ENCODE results near the gene PXDN.
"Not testable (repeated sequence)": the region's sequence is repeated elsewhere in the genome, so short reads cannot be mapped to it uniquely, and the experiment has no call there.

Gene PXDN

DNA sequence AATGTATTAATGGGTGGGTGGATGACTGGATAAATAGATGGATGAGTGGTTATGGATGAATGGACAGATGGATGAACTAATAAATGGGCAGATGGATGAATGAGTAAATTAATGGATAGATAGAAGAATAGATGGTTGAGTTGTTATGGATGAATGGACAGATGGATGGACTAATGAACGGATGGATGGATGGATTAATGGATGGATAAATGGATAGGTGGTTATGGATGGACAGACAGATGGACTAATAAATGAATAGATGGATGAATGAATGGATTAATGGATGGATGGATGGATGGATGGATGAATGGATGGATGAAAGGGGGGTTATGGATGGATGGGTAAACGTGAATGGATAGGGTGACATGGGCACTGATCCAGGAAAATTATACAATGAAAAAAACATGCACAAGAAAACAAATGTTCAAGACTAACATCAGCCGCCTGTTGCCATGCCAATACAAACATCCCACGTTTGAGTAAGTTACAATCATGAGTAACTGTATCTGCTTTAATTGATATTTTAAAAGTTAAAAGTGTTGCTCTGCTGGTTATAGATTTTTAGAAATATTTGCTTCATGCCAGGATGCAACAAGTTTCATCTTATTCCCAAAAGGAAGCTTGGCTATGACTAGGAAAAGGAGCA lies 20.8 kb downstream of the PXDN start:
- no peak for TF ChIP-seq POLR2A (IDR thresholded peaks at IDR 0.05; ENCODE audit: low read depth, low read length)
- no peak for TF ChIP-seq POLR2AphosphoS5 (IDR thresholded peaks at IDR 0.05; ENCODE audit: low read depth, low read length)
- no peak for TF ChIP-seq TAF1 (IDR thresholded peaks at IDR 0.05; ENCODE audit: borderline replicate concordance, low read depth, low read length)
- FAIRE-seq (no peak), DNase-seq (ENCODE audit: insufficient read length) (no peak)

DNA sequence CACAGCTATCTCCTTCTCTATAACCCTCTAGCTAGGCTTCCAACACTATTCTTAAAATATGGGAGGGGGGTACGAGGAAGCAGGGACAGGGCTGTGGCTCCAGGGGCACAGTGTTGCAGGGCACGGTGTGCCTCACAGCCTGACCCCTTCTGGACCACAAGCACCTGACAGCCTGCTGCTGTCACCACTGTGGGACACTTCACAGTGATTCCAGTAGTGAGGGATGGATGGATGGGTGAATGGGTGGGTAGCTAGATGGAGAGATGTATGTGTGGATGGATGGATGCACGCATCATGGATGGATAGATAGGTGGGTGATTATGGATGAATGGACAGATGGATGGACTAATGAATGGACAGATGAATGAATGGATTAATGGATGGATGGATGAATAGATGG lies 21.6 kb downstream of the PXDN start:
- DNase-seq (ENCODE audit: insufficient read length), result no peak
- FAIRE-seq, result no peak
- TF ChIP-seq TAF1 (IDR thresholded peaks at IDR 0.05; ENCODE audit: borderline replicate concordance, low read depth, low read length), result no peak

DNA sequence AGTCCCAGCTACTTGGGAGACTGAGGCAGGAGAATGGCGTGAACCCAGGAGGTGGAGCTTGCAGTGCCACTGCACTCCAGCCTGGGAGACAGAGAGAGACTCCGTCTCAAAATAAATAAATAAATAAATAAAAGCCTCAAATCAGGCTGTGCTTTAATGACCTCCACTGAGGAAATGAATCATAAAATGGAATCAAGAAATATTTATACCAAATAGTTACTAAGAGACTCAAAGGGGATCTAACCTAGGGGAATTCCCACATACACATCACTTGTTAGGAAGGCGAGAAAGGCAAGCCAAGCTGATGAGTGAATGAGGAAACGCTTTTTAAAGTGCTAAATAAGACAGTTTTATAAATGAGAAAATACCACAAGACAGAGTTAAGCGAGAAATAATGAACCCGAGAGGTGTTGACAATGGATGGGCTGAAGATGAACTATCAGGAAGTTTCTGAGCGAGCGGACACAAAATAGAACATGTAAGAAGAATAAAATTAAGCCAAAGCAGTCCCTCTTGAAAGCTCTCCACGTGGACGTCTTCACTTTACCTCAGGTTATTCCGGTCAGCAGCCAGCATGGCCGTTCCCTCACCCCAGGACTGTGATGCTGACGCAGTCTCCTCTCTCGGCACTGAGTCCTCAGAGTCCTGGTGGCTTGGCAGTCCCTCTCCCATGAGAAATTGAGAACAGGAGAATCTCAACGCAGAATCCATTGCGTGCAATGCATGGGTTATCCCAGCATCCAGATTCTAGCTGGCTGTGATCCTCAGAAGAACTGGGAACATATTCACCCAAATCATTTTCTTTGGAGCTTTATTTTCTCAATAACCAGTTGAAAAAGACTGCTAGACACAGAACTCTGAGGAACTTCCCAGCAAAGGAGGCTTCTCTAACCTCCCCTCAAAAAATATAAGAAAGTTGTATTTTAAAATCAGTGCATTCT lies 22.3 kb downstream of the PXDN start:
- FAIRE-seq (no peak), DNase-seq (ENCODE audit: insufficient read length) (no peak)
- TF ChIP-seq POLR2A (IDR thresholded peaks at IDR 0.05; ENCODE audit: low read depth, low read length) (no peak), TAF1 (IDR thresholded peaks at IDR 0.05; ENCODE audit: borderline replicate concordance, low read depth, low read length) (no peak), POLR2AphosphoS5 (IDR thresholded peaks at IDR 0.05; ENCODE audit: low read depth, low read length) (no peak)

DNA sequence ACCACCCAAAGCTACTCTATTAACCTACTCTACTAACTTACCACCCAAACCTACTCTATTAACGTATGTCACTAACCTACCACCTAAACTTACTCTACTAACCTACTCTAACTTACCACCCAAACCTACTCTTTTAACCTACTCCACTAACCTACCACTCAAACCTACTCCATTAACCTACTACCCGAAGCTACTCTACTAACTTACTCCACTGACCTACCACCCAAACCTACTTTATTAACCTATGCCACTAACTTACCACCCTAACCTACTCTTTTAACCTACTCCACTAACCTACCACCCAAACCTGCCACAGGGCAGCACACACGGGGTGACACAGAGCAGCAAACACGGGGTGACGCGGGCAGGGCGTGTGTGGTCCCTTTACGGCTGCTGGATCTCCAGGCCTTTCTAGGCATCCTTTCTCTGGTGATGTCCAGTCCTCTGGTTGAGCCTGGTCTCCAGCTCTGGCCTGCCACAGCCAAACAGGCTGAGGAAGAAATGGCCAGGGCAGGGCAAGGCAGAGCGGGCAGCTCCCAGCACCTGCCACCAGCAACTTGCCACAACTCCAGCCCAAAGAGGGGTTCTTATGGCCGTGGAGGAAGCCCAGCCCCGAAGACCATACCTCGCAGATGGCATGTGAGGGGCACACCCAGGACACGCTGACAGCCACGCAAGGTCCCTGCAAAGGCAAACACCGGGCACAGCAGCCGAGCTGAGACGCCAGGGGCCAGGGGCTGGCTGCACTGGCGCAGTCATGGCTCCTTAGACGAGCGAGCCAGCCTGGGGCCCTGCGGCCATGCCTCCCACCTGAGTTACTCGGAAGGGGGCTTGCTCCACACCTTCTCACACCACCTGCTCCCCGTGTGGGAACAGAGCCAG lies 25.7 kb downstream of the PXDN start:
- FAIRE-seq, result no peak
- no peak for TF ChIP-seq POLR2AphosphoS5 (IDR thresholded peaks at IDR 0.05; ENCODE audit: low read depth, low read length)
- no peak for DNase-seq (ENCODE audit: insufficient read length)

DNA sequence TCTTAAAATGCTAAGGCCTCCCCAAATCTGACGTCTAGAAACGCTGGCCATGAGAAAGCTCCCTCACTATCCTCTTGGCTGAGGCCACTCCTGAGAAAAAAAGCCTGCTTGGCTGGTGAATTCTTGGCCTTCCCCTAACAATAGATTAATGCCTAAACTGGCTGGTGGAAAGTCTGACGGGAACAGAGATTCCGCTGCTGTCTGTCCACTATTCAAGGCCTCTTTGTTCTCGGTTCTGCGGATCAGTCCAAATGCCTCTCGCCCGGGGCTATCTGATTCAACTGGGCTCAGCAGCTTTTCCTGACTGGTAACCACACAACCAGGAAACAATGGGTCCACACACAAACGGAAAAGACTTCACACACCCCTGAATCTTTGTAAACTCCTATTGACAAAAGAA lies 27.2 kb downstream of the PXDN start:
- no peak for TF ChIP-seq POLR2A (IDR thresholded peaks at IDR 0.05; ENCODE audit: low read depth, low read length)
- TF ChIP-seq TAF1 (IDR thresholded peaks at IDR 0.05; ENCODE audit: borderline replicate concordance, low read depth, low read length), result no peak
- no peak for TF ChIP-seq POLR2AphosphoS5 (IDR thresholded peaks at IDR 0.05; ENCODE audit: low read depth, low read length)
- DNase-seq (ENCODE audit: insufficient read length) (no peak), FAIRE-seq (no peak)

DNA sequence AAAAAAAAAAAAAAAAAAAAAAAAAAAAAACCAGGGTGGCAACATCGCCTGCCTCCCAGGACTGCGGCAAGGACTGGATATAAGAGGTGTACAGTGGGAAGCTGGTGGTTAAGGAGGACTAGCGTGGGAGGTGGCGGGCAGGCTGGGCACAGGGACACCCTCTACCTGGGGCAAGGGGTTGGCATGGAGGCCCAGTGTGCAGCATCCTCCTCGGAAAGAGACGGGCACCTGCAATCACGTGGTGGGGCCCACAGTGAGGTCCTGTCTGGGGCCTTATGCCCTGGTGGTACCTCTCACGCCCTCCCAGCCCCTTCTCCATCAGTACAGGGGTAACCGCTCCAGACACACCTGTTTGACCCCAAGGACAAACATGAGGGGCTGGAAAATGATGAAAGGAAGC lies 27.9 kb downstream of the PXDN start:
- DNase-seq (ENCODE audit: insufficient read length) (no peak), FAIRE-seq (no peak)
- TF ChIP-seq TAF1 (IDR thresholded peaks at IDR 0.05; ENCODE audit: borderline replicate concordance, low read depth, low read length), result no peak
- no peak for TF ChIP-seq POLR2AphosphoS5 (IDR thresholded peaks at IDR 0.05; ENCODE audit: low read depth, low read length)
- no peak for TF ChIP-seq POLR2A (IDR thresholded peaks at IDR 0.05; ENCODE audit: low read depth, low read length)

DNA sequence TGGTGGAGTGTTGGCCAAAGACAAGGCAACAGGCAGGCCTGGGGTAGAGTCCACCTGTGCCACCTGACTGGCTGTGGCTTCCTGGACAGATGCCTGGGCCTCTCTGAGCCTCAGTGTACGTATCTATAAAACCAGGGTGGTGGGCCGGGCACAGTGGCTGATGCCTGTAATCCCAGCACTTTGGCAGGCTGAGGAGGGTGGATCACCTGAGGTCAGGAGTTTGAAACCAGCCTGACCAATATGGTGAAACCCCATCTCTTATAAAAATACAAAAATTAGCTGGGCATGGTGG lies 28.4 kb downstream of the PXDN start:
- not testable (repeated sequence) for FAIRE-seq; DNase-seq (ENCODE audit: insufficient read length)

DNA sequence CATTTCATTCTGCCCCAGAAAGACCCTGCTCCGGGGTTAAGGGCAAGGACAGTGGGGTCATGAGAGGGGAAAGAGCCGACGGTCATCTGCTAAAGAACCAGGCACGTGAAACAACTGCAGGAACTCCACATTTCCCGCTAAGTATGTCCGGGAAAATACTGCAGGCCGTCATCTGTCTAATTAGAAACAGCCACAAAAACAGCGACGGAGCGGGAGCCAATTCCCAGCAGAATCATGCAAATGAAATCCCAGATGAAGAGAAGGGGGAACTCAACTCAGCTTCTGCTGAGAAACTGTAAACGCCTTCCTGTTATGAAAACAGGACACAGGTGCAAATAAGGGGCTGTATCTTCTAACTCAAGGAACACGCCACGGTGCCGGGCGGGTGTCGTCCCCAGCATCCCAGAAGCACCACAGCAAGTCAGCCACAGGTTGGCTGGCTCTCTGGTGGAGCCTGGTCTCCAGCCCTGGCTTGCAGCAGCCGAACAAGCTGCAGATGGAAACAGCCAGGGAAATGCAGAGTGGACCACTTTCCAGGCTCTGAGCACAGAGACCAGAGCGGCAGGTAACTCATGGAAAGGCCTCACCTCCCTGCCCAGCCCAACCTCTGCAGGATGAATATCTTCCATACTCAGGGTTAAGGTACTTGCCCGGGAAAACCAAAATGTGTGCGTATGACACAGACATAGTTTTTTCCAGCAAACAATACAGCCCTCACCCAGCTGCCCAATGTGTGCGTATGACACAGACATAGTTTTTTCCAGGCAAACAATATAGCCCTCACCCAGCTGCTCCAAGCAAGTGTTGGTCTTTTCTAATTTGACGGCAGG lies 28.9 kb downstream of the PXDN start:
- TF ChIP-seq POLR2AphosphoS5 (IDR thresholded peaks at IDR 0.05; ENCODE audit: low read depth, low read length) (no peak), TAF1 (IDR thresholded peaks at IDR 0.05; ENCODE audit: borderline replicate concordance, low read depth, low read length) (no peak), POLR2A (IDR thresholded peaks at IDR 0.05; ENCODE audit: low read depth, low read length) (no peak)
- no peak for FAIRE-seq
- no peak for DNase-seq (ENCODE audit: insufficient read length)

DNA sequence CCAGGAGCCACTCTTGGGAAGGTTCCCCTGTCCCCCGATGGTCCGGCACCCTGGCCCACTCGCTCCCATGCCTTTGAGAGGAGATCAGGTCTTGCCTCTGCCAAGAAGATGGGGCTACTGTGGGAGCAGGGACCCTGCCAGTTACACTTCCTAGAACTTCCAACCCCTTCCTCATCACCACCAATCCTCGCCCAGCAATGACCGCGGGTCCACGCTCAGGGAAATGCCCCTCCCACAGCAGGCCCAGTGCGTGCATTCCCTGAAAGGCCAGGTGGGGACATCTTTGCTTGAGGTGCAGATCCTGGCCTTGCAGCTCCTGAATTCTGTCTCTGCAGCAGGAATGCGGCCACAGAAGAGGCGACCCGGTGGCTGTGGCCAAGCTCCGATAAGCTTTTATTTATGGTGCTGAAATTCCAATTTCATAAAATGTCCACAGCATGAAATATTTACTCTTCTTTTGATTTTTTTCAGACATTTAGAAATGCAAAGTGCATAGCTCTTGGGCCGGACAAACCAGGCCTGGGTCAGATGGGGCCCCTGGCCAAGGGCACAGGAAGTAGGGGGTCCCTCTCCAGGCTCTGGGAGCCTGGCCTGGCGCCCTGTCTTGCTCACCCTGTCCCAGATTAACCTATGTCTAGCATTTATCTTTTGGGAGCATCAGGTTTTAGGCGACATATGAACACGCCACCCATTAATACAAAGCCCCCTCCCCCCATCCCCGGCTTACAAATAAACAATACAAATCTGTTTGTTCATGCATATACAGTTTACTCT lies 29.8 kb downstream of the PXDN start:
- DNase-seq (ENCODE audit: insufficient read length), result no peak
- no peak for FAIRE-seq
- TF ChIP-seq TAF1 (IDR thresholded peaks at IDR 0.05; ENCODE audit: borderline replicate concordance, low read depth, low read length) (no peak), POLR2AphosphoS5 (IDR thresholded peaks at IDR 0.05; ENCODE audit: low read depth, low read length) (no peak), POLR2A (IDR thresholded peaks at IDR 0.05; ENCODE audit: low read depth, low read length) (no peak)

DNA sequence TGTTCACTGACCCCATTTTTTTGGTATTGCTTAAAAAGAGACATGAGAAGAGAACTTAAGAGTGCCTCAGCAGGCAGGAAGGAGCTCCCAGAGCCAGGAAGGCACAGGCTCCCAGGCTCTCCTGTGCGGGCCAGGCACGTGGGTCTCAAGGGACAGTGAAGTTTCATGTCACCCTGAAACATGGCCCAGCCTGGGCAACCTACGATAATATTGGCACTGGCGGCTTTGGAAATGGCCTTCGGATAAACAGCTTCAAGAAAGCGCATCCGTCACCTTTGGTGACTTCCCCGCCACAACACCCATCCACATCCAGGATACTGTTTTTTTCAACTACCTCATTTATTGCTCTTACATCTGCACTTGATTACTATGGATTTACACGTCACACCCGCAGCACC lies 30.5 kb downstream of the PXDN start:
- FAIRE-seq (no peak), DNase-seq (ENCODE audit: insufficient read length) (no peak)
- TF ChIP-seq POLR2A (IDR thresholded peaks at IDR 0.05; ENCODE audit: low read depth, low read length), result no peak
- TF ChIP-seq POLR2AphosphoS5 (IDR thresholded peaks at IDR 0.05; ENCODE audit: low read depth, low read length), result no peak
- no peak for TF ChIP-seq TAF1 (IDR thresholded peaks at IDR 0.05; ENCODE audit: borderline replicate concordance, low read depth, low read length)

Data from GM12892 (cell line).